Esophagus muscularis mucosa (tissue), 4 donors: ENCODE data around the gene CCDC198. TPM values are rescaled to one million over a fixed set of nuclear protein-coding genes. Genes with fewer than 3 reads are reported as not detected.

Source experiments
- DNase-seq: peaks from one replicate; pipeline ENCODE4 v3.0.0-alpha.2; 2017; ENCODE audit errors: extremely low spot score
- H3K27ac ChIP-seq, 4 donors: fragments of 200-600 bp; sonication (generic); replicated peaks in 1 of 4; 1 replicate in 3 of 4; 2 replicates in 1 of 4; pipeline ENCODE4 v1.5.1; 2016 to 2019; ENCODE audit warnings: mild to moderate bottlenecking in 1 of 4
- H3K27me3 ChIP-seq, 4 donors: fragments of 200-600 bp; sonication (generic); one replicate each; pipeline versions ENCODE4 v1.5.1 to v1.6.0; 2016 to 2019
- H3K36me3 ChIP-seq, 4 donors: fragments of 200-600 bp; sonication (generic); one replicate each; pipeline ENCODE4 v1.5.1; 2016 to 2019
- H3K4me1 ChIP-seq, 4 donors: fragments of 200-600 bp; sonication (generic); one replicate each; pipeline ENCODE4 v1.5.1; 2016 to 2019
- H3K4me3 ChIP-seq, 4 donors: fragments of 200-600 bp; sonication (generic); 1 replicate in 2 of 4; 2 replicates in 2 of 4; pipeline ENCODE4 v1.5.1; 2016 to 2019; ENCODE audit warnings: mild to moderate bottlenecking in 4 of 4, moderate library complexity in 1 of 4
- H3K9me3 ChIP-seq, 4 donors: fragments of 200-600 bp; sonication (generic); 1 replicate in 3 of 4; 2 replicates in 1 of 4; pipeline ENCODE4 v1.5.1; 2016 to 2019
- CTCF ChIP-seq, 3 experiments: fragments of 200-600 bp in 2 of 3; fragments of 450-650 bp in 1 of 3; sonication (generic) in 2 of 3; IDR thresholded peaks; one replicate each; pipeline ENCODE4 v1.5.1; 2017 to 2019; ENCODE audit warnings: antibody characterized with exemption in 3 of 3, mild to moderate bottlenecking in 2 of 3, moderate library complexity in 1 of 3
- EP300 ChIP-seq: sonication (generic); formaldehyde crosslinking; IDR thresholded peaks from one replicate; pipeline ENCODE4 v1.6.1; 2017; ENCODE audit warnings: antibody characterized with exemption
- POLR2A ChIP-seq: fragments of 450-650 bp; IDR thresholded peaks from one replicate; pipeline ENCODE4 v1.6.1; 2017; ENCODE audit warnings: antibody characterized with exemption, moderate library complexity, mild to moderate bottlenecking, low read depth
- POLR2AphosphoS5 ChIP-seq, 2 donors: sonication (generic); formaldehyde crosslinking; IDR thresholded peaks; one replicate each; pipeline ENCODE4 v1.6.1; 2017; ENCODE audit warnings: antibody characterized with exemption in 2 of 2
- WGBS: methylation state at CpG from one replicate; pipeline ENCODE4 v1.1.5; 2018; 5-methylcytosine and 5-hydroxymethylcytosine counted together
- intact Hi-C: fragments of 100-400 bp; cut with DNase I; formaldehyde crosslinking; loops from one replicate; pipeline ENCODE4 v1.15.1; 2023
- total RNA-seq, 4 donors: library from RNA; depleted of rRNA; stranded (reverse); fragments of >200 nt; gene quantifications; one replicate each; pipeline versions ENCODE4 v1.1.0 to v1.2.1, GENCODE V29; 2016

The CCDC198 gene
- total RNA-seq, 4 donors from 2014 or later = not detected

- Histone ChIP-seq H3K36me3 (no peaks in the 10 kb centered on the region), H3K9me3 (no peaks in the 10 kb centered on the region), H3K4me3 (no peak overlapping the region), H3K27me3 (no peaks in the 10 kb centered on the region), H3K27ac (no peak overlapping the region), H3K4me1 (peaks cover 0 to 5% (median 0%) of the 10 kb centered on the region in 4 donors)
- intact Hi-C loops = loop anchor here (2.0 kb wide), 1 partner anchor 586 kb away; no protein-coding TSS in a partner anchor
- TF ChIP-seq POLR2AphosphoS5 (IDR thresholded peaks at IDR 0.05) = no peak
- peak; percentile 51 to 64 (median 52) for TF ChIP-seq CTCF (IDR thresholded peaks at IDR 0.05)
- WGBS = 29% methylated on average over 3 of the region's 3 CpGs
- DNase-seq = no peak
Observed at GRCh38 chr14:57486767-57487379, 6.8 kb downstream of the CCDC198 start.

- no peaks in the 10 kb centered on the region for H3K36me3 ChIP-seq
- no peak for DNase-seq
- H3K4me3 ChIP-seq = no peak overlapping the region
- no peaks in the 10 kb centered on the region for H3K9me3 ChIP-seq
- TF ChIP-seq POLR2A (no peak), EP300 (no peak), CTCF (IDR thresholded peaks at IDR 0.05) (no peak), POLR2AphosphoS5 (IDR thresholded peaks at IDR 0.05) (no peak)
- H3K27ac ChIP-seq = no peak overlapping the region
- H3K4me1 ChIP-seq = peaks cover 0 to 5% (median 0%) of the 10 kb centered on the region in 4 donors
- H3K27me3 ChIP-seq = no peaks in the 10 kb centered on the region
- intact Hi-C loops = loop anchor here (2.0 kb wide), 1 partner anchor 587 kb away; no protein-coding TSS in a partner anchor
Observed at GRCh38 chr14:57485635-57486034, 8.0 kb downstream of the CCDC198 start.

- Histone ChIP-seq H3K9me3 (no peaks in the 10 kb centered on the region), H3K36me3 (no peaks in the 10 kb centered on the region), H3K27ac (no peak overlapping the region), H3K4me3 (no peak overlapping the region), H3K4me1 (no peaks in the 10 kb centered on the region), H3K27me3 (no peaks in the 10 kb centered on the region)
- WGBS = 21% methylated on average over 3 of the region's 3 CpGs
- no peak for TF ChIP-seq CTCF (IDR thresholded peaks at IDR 0.05)
- no peak for TF ChIP-seq POLR2AphosphoS5 (IDR thresholded peaks at IDR 0.05)
- no peak for TF ChIP-seq EP300
- no peak for DNase-seq
- intact Hi-C loops = no loop called here
Observed at GRCh38 chr14:57482120-57482519, 11.5 kb downstream of the CCDC198 start.

- TF ChIP-seq CTCF (IDR thresholded peaks at IDR 0.05) (no peak), POLR2AphosphoS5 (IDR thresholded peaks at IDR 0.05) (no peak), EP300 (no peak)
- 92% methylated on average over 1 of the region's 1 CpG for WGBS
- DNase-seq = no peak
- Histone ChIP-seq H3K4me1 (no peaks in the 10 kb centered on the region), H3K4me3 (no peak overlapping the region), H3K27me3 (no peaks in the 10 kb centered on the region), H3K27ac (no peak overlapping the region), H3K36me3 (no peaks in the 10 kb centered on the region), H3K9me3 (no peaks in the 10 kb centered on the region)
- intact Hi-C loops = no loop called here
Observed at GRCh38 chr14:57480051-57480450, 13.6 kb downstream of the CCDC198 start.

- no peaks in the 10 kb centered on the region for H3K9me3 ChIP-seq
- WGBS = 91% methylated on average over 1 of the region's 1 CpG
Observed at GRCh38 chr14:57479197-57479596, 14.5 kb downstream of the CCDC198 start.

More at GRCh38 chr14:57479197-57479596, 14.5 kb downstream of the CCDC198 start:
- H3K36me3 ChIP-seq = no peaks in the 10 kb centered on the region
- H3K27ac ChIP-seq = no peak overlapping the region
- DNase-seq = no peak
- no peak for TF ChIP-seq POLR2A
- TF ChIP-seq POLR2AphosphoS5 (IDR thresholded peaks at IDR 0.05) = no peak
- no peak for TF ChIP-seq EP300
- no peak for TF ChIP-seq CTCF (IDR thresholded peaks at IDR 0.05)
- H3K4me1 ChIP-seq = no peaks in the 10 kb centered on the region
- intact Hi-C loops = no loop called here
- no peaks in the 10 kb centered on the region for H3K27me3 ChIP-seq
- no peak overlapping the region for H3K4me3 ChIP-seq
